Heart left ventricle (tissue), 16 donors: ENCODE results near the gene AACS. TPM values are rescaled to one million over a fixed set of nuclear protein-coding genes. Genes with fewer than 3 reads are reported as not detected.
"Not testable (repeated sequence)": the region's sequence is repeated elsewhere in the genome, so short reads cannot be mapped to it uniquely, and the experiment has no call there.

Experiments used
- ATAC-seq, 4 donors: fragments of 200-7000 bp; cut with Tn5 transposase; one replicate each; pipeline ENCODE4 v1.9.1; 2020 to 2022; ENCODE audit warnings: moderate library complexity in 4 of 4, mild to moderate bottlenecking in 3 of 4, moderate number of reproducible peaks in 1 of 4
- DNase-seq, 5 donors: peaks; one replicate each; pipeline ENCODE4 v3.0.0-alpha.2; 2020
- H3K27ac ChIP-seq, 12 donors: fragments of 200-600 bp; sonication (generic) in 4 of 12; one replicate each; pipeline versions ENCODE4 v1.5.0 to v1.8.0; 2016 to 2022; ENCODE audit warnings: mild to moderate bottlenecking in 2 of 12
- H3K27me3 ChIP-seq, 9 donors: fragments of 200-600 bp; sonication (generic) in 2 of 9; one replicate each; pipeline versions ENCODE4 v1.5.1 to v1.8.0; 2016 to 2022; ENCODE audit warnings: mild to moderate bottlenecking in 3 of 9
- H3K36me3 ChIP-seq, 9 donors: fragments of 200-600 bp; sonication (generic) in 2 of 9; one replicate each; pipeline versions ENCODE4 v1.5.0 to v1.8.0; 2018 to 2022; ENCODE audit warnings: mild to moderate bottlenecking in 2 of 9
- H3K4me1 ChIP-seq, 12 donors: fragments of 200-600 bp; sonication (generic) in 4 of 12; one replicate each; pipeline versions ENCODE4 v1.5.0 to v1.8.0; 2016 to 2022; ENCODE audit warnings: mild to moderate bottlenecking in 3 of 12
- H3K4me3 ChIP-seq, 12 donors: fragments of 200-600 bp; sonication (generic) in 4 of 12; one replicate each; pipeline versions ENCODE4 v1.5.0 to v1.8.0; 2017 to 2022; ENCODE audit warnings: mild to moderate bottlenecking in 9 of 12, moderate library complexity in 4 of 12
- H3K9me3 ChIP-seq, 12 donors: fragments of 200-600 bp; sonication (generic) in 4 of 12; one replicate each; pipeline versions ENCODE4 v1.5.0 to v1.8.0; 2016 to 2022; ENCODE audit warnings: mild to moderate bottlenecking in 1 of 12
- POLR2A ChIP-seq, 2 donors: fragments of 450-650 bp; IDR thresholded peaks; one replicate each; pipeline ENCODE4 v1.6.1; 2017; ENCODE audit warnings: antibody characterized with exemption in 2 of 2, mild to moderate bottlenecking in 2 of 2, moderate library complexity in 2 of 2
- WGBS, 4 donors: extraction: QIAGEN DNeasy Blood & Tissue Kit in 2 of 4; methylation state at CpG; one replicate each; pipeline versions ENCODE4 v1.1.5 to v1.1.7; 2013 to 2018; 5-methylcytosine and 5-hydroxymethylcytosine counted together
- intact Hi-C, 10 donors: fragments of 100-400 bp; cut with DNase I; formaldehyde crosslinking; loops; one replicate each; pipeline versions ENCODE4 v1.11.1 to v1.14.2; 2022
- polyA plus RNA-seq, 2 donors: library from polyadenylated mRNA; stranded (reverse); fragments of 200-250 nt; gene quantifications; one replicate each; pipeline ENCODE4 v1.2.3, GENCODE V29; 2013
- total RNA-seq, 9 donors: library from RNA; depleted of rRNA in 2 of 9; stranded (reverse); fragments of >200 nt in 2 of 9; fragmentation: NEBNext Ultra II Directional in 3 of 9; extraction: Animal tissue kit (Norgen Biotek cat#: 25700) in 3 of 9; gene quantifications; one replicate each; pipeline versions ENCODE4 v1.1.0 to v1.2.4, GENCODE V29; 2016 to 2023
- TF ChIP-seq, protein P1 (sequence below), 12 donors: fragments of 200-600 bp; sonication (generic) in 4 of 12; IDR thresholded peaks; one replicate each; pipeline versions ENCODE4 v1.5.0 to v1.8.0; 2018 to 2022; ENCODE audit warnings: antibody characterized with exemption in 12 of 12, mild to moderate bottlenecking in 5 of 12
- donor health status: ischemic (EF 13 %, LVEDD 7.1; RV severe dilation, severe dysfunction).
- donor health status: healthy with polysubstance abuse.
- donor health status: DM: no; HTN: yes; CAD: no.
- donor health status: DM: no; HTN: no; CAD: no.
- donor health status: ischemic (EF 25% LVEDD 6.9; RV normal size, moderate dysfunction).
- donor health status: ischemic (EF 25% LVEDD 5.7; RV mildly dilated, moderate dysfunction).
- donor health status: healthy.
- donor health status: DM: yes; HTN: yes; CAD: no.
- donor health status: ischemic (EF 35%, LVEDD 5.7; RV mildly dilated, moderate dysfunction).
- donor health status: nonischemic (EF 11% LVEDD 7.7; RV severe dilation, severe dysfunction).
- donor health status: DM: yes; HTN: yes; CAD: no.
- donor health status: PGD.
- donor health status: ischemic (EF 29% LVEDD 5.4; RV normal size, mild dysfunction).
- donor health status: nonischemic (EF 23%, LVEDD 6.1; RV moderate dilation, normal function).

Gene AACS
- total and polyA plus RNA-seq, 11 donors: 7.4 to 19.3 (median 12.4) TPM

- intact Hi-C loops: no loop called here
- Histone ChIP-seq H3K36me3 (peaks cover 0 to 17% (median 0%) of the 10 kb centered on the region in 9 donors), H3K27ac (no peak overlapping the region), H3K27me3 (no peaks in the 10 kb centered on the region), H3K9me3 (no peaks in the 10 kb centered on the region), H3K4me3 (no peak overlapping the region), H3K4me1 (peaks cover 0 to 11% (median 2%) of the 10 kb centered on the region in 12 donors)
- TF ChIP-seq, protein P1, sequence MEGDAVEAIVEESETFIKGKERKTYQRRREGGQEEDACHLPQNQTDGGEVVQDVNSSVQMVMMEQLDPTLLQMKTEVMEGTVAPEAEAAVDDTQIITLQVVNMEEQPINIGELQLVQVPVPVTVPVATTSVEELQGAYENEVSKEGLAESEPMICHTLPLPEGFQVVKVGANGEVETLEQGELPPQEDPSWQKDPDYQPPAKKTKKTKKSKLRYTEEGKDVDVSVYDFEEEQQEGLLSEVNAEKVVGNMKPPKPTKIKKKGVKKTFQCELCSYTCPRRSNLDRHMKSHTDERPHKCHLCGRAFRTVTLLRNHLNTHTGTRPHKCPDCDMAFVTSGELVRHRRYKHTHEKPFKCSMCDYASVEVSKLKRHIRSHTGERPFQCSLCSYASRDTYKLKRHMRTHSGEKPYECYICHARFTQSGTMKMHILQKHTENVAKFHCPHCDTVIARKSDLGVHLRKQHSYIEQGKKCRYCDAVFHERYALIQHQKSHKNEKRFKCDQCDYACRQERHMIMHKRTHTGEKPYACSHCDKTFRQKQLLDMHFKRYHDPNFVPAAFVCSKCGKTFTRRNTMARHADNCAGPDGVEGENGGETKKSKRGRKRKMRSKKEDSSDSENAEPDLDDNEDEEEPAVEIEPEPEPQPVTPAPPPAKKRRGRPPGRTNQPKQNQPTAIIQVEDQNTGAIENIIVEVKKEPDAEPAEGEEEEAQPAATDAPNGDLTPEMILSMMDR (IDR thresholded peaks at IDR 0.05): no peak
- TF ChIP-seq POLR2A (IDR thresholded peaks at IDR 0.05): no peak
- ATAC-seq (no peak), DNase-seq (peak in 1 of 5 donors; percentile 11)
- WGBS, 4 donors: 78 to 81% (median 79%) methylated on average over 22 of the region's 22 CpGs
These were observed 75.3 kb downstream of the AACS start for GRCh38 chr12:125140279-125141209.

GRCh38 chr12:125141210-125141573, 76.0 kb downstream of the AACS start:
- H3K4me3 ChIP-seq, H3K9me3 ChIP-seq, H3K27me3 ChIP-seq, H3K27ac ChIP-seq, intact Hi-C loops, ATAC-seq: not testable (repeated sequence)
- 90 to 94% (median 91%) methylated on average over 11 of the region's 11 CpGs for WGBS, 4 donors
- Histone ChIP-seq H3K4me1 (peaks cover 0 to 11% (median 2%) of the 10 kb centered on the region in 12 donors), H3K36me3 (peaks cover 0 to 12% (median 0%) of the 10 kb centered on the region in 9 donors)
- peak in 1 of 5 donors; percentile 14 for DNase-seq

GRCh38 chr12:125142601-125143000, 77.4 kb downstream of the AACS start:
- 84 to 87% (median 86%) methylated on average over 9 of the region's 9 CpGs for WGBS, 4 donors
- intact Hi-C loops: no loop called here
- peaks cover 0 to 11% (median 2%) of the 10 kb centered on the region in 12 donors for H3K4me1 ChIP-seq
- ATAC-seq: no peak
- no peak overlapping the region for H3K4me3 ChIP-seq
- peaks cover 0 to 5% (median 0%) of the 10 kb centered on the region in 9 donors for H3K36me3 ChIP-seq
- H3K9me3 ChIP-seq: no peaks in the 10 kb centered on the region
- no peaks in the 10 kb centered on the region for H3K27me3 ChIP-seq
- DNase-seq: peak in 1 of 5 donors; percentile 18
- H3K27ac ChIP-seq: peak overlapping the region in 1 of 12 donors; percentile 3
- TF ChIP-seq, protein P1 (IDR thresholded peaks at IDR 0.05): no peak
- TF ChIP-seq POLR2A (IDR thresholded peaks at IDR 0.05): no peak

DNA sequence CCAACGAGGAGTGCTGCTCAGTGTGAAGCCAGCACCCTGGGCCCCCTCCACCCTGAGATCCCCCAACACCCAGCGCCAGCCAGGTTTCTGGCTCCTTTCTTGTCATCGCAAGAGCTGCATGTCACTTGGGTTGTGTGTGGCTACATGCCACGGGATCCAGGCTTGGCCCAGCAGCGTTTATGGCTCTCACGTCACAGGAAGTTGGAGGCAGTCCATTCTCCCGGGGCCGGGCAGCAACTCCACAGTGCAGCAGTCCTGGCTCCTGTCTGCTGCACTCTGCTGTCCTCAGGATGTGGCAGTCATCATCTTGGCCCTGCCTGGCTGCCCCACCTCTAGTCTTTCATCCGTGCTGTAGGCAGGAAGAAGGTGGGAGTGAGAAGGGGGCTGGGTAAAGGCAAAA, 78.3 kb downstream of the AACS start:
- WGBS, 4 donors: 7 to 16% (median 15%) methylated on average over 9 of the region's 9 CpGs
- H3K9me3 ChIP-seq: no peaks in the 10 kb centered on the region
- ATAC-seq (peak; percentile 76 to 95 (median 93)), DNase-seq (peak; percentile 49 to 89 (median 82))
- H3K4me3 ChIP-seq: no peak overlapping the region
- intact Hi-C loops: no loop called here
- H3K27me3 ChIP-seq: no peaks in the 10 kb centered on the region
- peaks cover 0 to 5% (median 0%) of the 10 kb centered on the region in 9 donors for H3K36me3 ChIP-seq
- peaks cover 0 to 11% (median 2%) of the 10 kb centered on the region in 12 donors for H3K4me1 ChIP-seq
- TF ChIP-seq, protein P1 (IDR thresholded peaks at IDR 0.05): no peak
- TF ChIP-seq POLR2A (IDR thresholded peaks at IDR 0.05): no peak
- H3K27ac ChIP-seq: peak overlapping the region in 4 of 12 donors; percentile 3 to 59 (median 31)
